NCI-H2196 (cell line): Measurements from ENCODE around the gene TPPP.
"Not testable (repeated sequence)": the region's sequence is repeated elsewhere in the genome, so short reads cannot be mapped to it uniquely, and the experiment has no call there.

Experiments used
- DNase-seq: peaks from one replicate; lab custom pipeline; 2025; ENCODE audit not compliant: unreplicated experiment; lab: John Stamatoyannopoulos, UW

Gene TPPP

DNA sequence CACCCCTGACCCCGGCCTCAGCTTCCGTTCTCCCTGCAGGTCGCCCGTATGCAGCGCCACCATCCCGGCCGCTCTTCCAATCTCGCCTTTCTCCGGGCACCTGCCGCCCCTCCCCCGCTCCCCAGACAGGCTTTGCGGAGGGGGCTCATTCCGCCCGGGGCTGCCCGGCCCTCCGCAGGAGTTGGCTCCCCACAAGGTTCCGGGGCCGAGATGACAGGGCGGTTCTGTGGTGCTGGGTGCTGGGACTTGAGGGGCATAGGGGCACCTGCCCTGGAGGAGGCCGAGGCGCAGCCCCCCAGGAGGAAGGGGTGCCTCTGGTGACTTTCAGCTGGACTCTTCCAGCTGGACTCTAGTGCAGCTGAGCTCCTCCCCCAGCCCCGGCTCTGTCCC is 885 bp upstream of the TPPP start:
- not testable (repeated sequence) for DNase-seq

DNA sequence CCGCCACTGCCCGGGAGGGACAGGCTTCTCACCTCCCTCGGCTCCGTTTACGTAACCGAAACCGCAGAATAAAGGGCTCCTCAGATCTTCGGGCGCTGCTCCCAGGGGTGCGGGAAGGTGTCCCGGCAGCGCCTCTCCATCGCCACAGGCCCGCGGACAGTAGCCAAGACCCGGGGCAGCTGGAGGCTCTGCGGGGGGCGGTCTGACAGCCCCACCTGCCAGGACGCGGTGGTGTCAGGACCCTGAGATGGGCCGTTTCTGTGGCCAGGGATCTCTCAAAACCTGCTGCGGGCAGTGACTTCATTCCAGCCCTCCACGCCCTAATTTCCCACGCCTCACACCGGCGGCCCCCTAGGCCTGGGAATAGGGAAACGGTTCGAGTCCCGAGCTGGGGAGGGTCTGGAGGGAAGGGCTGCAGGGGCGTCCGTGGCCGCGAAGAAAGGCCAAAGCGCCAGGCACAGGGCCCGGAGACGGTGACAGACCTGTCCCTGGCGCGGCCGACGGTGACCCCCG is 567 bp downstream of the TPPP start:
- DNase-seq, result not testable (repeated sequence)

DNA sequence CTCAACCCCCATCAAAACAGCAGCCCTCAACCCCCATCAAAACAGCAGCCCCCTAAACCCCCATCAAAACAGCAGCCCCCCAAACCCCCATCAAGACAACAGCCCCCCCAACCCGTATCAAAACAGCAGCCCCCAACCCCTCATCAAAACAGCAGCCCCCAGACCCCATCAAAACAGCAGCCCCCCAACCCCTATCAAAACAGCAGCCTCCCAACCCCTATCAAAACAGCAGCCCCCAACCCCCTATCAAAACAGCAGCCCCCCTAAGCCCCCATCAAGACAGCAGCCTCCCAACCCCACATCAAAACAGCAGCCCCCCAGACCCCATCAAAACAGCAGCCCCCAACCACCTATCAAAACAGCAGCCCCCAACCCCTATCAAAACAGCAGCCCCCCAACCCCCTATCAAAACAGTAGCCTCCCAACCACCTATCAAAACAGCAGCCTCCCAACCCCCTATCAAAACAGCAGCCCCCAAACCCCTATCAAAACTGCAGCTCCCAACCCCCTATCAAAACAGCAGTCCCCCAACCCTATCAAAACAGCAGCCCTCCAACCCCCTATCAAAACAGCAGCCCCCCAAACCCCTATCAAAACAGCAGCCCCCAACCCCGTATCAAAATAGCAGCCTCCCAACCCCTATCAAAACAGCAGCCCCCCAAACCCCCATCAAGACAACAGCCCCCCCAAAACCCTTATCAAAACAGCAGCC is 1.2 kb downstream of the TPPP start:
- no peak for DNase-seq

GRCh38 chr5:691049-691448 is 2.1 kb downstream of the TPPP start:
- not testable (repeated sequence) for DNase-seq

DNA sequence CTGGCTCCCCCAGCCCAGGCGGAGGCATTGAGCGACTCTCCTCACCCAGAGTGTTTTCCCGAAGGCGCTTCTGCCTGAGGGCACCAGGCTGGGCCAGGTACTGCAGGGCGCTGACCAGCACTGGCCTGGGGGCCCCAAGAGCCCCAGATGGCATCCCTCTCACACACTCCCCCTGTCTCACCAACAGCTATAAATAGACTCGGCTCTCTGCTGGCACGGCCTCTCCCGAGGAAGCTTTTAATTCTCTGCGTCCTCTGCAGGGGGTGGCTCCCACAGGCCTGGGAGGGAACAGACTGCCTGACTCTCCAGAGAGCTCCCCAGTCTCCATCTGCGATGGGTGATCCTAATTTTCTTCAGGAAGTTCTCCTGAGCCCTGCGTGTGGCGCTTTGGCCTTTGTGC is 2.9 kb downstream of the TPPP start:
- DNase-seq, result not testable (repeated sequence)

DNA sequence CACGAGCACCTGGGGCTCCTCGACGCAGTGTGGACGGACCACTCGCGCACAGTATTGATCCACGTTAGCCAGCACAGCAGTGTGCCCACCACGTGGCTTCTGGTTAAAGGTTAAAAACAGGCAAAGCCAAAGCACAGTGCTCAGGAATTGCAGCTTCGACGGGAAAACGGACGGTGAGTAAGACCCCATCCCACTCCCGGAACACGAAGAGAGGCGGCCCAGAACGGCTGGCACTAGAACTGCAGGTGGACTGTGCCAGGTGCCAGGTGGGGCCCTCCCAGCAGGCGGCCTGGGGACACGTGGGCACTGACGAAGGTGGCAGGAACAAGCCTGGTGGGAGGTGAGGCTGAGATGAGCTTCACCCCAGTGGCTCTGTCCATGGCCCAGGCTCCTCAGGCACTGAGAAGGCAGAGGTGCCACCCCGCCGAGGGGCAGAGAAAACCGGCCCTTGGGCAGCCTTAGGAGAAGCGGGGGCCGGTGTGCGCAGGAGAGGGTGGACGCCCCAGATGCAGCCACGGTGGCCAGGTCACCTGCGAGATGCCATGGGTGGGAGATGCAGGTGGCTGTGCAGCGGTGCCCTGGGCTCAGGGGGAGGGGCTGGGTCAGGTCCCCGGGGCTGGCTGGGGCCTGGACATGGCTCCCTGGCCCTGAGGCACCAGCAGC is 4.7 kb downstream of the TPPP start:
- DNase-seq, result not testable (repeated sequence)

GRCh38 chr5:686936-687335 is 6.2 kb downstream of the TPPP start:
- not testable (repeated sequence) for DNase-seq

- not testable (repeated sequence) for DNase-seq
These were observed 7.0 kb downstream of the TPPP start for GRCh38 chr5:686172-686523.

DNA sequence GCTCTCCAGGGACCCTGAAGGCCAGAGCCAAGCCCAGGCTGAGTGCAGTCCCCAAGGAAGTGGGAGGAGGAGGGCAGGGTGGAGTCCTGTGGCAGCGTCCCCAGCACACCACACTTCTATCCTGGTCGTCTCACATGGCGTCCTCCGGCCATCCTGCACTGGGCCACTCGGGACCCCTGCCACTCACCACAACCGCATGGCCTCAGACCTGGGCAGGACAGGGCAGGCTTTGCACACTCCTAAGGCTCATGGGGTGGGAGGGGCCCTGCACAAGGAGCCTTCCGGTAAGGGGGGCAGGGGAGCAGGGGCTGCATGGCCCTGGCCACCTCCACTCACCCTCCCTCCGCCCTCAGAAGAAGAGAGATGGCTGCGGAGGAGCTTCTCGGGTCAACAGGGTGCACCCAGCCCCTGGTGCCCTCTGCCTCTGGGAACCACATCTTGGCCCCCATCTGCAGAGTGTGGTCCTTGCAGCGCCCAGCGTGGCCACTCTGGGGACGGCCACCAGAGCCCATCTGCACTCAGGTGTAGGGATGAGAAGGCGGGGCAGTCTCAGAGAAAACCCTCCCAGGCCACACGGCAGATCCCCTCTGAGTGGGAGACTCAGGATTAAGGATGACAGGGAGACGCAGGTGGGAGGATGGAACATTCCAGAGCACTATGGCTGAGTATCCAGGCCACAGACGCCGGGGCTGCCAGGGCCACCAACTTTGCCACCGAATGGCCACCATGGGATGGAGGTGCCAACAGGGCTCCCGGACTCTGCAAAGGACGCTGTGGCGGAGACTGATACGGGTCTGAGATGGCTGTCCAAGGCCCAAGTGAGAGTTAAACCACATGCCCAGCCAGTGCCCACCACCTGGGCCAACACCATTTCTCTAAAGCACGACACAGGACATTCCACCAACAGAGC is 7.6 kb downstream of the TPPP start:
- no peak for DNase-seq

- DNase-seq, result no peak
These were observed 8.4 kb downstream of the TPPP start for GRCh38 chr5:684751-685216.

DNA sequence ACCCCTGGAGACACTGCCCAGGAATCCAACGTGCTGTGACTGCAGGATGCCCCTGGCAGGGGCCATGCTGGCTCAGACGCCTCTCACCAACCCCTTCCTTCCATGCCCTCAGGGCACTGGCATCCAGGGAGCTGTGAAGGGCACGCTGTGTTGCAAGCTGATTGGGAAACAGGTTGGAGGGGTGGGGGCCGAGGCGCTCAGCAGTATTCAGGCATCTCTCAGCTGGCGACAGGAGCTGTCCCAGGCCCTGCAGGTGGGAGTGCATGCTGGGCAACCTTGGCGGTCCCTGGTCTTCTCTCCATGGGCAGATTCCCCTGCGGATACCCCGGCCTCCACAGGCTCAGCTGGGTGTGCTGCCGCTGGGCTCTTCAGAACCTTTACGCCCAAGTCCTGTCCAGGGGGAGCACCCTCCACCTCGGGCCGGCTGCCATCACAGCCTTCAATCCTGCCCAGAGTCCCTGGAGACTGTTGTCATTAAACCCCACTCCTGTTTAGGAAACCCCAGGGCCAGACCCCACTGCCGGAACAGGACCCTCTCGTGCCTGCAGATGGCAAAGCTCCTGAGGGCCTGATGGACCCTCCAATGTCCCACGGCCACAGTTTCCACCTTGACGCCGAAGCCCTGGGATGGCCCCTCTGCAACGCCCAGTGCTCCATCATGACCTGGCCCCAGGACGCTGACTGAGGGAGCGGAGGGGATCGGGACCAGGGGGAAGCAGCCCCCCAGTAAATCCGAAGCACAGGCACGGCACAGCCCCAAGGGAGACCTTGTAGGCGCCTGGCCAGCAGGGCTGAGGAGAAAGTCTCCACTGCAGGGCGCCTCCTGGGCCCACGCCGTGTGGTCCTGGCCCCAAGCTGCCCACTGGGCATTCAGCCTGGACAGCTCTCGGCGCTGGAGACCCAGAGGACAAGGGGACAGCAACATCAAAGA is 9.3 kb downstream of the TPPP start:
- DNase-seq, result no peak

DNA sequence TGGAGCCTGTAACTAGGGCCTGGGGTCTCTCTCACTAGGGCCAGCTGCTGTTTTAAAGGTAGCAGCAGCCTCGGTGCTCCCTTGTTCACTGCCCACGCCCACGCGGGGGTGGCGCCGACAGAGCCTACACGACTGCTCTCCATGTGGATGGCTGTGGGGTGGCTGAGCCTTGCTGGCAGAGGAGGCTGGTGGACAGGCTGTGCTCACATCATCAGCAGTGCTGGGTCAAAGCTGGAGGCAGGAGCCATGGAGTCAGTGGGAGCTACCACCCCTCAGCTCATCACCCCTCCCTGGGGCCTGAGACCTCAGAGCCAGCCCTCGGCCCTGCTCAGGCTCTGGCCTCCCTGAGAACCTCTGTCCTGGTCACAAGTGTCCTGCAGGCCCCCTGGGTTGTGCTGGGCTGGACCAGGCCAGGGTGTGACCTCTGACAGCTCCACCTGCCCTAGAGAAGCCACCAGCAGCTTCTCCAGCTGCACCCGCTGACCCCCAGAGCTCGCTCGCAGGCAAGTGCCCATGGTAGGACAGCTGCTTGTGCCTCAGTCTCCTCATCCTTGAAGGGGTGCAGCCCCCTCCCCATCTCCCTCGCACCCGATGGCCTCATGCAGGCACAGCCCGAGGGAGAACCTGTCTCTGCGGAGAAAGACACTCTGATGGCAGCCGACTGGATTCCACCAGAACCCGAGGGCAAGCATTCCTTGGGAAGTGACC is 10.3 kb downstream of the TPPP start:
- not testable (repeated sequence) for DNase-seq

DNA sequence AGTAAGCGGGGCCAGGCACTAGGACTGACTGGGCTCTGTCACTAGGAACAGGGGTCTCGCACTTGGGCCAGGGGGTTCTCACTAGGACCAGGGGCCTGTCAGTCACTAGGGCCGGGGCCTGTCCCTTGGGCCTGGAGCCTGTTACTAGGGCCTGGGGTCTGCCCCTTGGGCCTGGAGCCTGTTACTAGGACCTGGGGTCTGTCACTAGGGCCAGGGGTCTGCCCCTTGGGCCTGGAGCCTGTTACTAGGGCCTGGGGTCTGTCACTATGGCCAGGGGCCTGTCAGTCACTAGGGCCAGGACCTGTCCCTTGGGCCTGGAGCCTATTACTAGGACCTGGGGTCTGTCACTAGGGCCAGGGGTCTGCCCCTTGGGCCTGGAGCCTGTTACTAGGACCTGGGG is 10.9 kb downstream of the TPPP start:
- not testable (repeated sequence) for DNase-seq

- DNase-seq, result not testable (repeated sequence)
These were observed 11.6 kb downstream of the TPPP start for GRCh38 chr5:681317-682191.

DNA sequence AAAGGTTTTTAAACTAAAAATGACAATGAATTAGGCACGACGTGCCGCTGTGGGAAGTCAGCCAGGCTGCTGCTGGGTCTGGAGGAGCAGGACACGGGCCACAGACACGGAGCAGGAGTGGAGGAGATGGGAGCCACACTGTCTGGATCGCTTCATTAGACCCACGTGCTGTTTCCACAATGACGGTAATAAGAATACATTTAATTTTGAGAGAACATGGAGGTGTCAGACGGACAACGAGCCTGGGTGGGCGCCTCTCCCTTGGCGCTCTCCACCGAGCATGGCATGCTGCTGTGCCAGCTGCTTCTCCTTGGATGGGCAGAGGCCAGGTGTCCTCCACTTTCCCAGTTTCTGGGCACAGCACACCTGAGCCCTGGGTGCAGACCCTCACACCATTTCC is 12.3 kb downstream of the TPPP start:
- DNase-seq, result not testable (repeated sequence)

DNA sequence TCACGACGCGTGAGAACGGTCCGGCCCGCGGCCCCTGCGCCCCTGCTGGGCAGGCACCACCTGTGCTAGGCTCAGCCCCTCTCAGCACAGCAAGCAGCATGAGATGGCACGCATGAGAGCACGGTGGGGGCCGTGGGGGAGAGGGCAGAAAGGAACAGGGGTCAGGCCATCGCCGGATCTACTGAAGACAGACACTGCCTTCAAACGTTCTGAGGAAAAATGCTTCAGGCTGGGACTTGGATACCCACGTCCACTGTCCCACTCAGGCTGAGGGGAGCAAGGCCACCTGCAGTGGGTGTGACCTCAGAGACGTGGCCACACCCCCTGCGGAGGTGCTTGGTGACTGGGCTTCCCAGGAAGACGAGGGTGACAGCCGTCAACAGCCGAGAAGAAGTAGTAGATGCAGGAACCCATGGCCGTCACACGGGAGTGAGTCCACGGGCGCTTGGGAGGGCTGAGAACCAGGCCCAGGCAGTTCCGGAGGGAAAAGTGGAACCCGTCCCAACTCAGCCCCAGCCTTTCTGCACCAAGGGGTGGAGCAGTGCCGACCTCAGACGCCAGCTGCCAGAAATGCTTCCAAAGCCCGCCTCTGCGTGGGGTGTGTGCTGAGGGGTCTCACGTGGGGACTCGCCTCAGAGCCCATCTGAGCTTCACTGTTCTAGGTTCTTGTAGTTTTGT is 12.9 kb downstream of the TPPP start:
- DNase-seq, result not testable (repeated sequence)

DNA sequence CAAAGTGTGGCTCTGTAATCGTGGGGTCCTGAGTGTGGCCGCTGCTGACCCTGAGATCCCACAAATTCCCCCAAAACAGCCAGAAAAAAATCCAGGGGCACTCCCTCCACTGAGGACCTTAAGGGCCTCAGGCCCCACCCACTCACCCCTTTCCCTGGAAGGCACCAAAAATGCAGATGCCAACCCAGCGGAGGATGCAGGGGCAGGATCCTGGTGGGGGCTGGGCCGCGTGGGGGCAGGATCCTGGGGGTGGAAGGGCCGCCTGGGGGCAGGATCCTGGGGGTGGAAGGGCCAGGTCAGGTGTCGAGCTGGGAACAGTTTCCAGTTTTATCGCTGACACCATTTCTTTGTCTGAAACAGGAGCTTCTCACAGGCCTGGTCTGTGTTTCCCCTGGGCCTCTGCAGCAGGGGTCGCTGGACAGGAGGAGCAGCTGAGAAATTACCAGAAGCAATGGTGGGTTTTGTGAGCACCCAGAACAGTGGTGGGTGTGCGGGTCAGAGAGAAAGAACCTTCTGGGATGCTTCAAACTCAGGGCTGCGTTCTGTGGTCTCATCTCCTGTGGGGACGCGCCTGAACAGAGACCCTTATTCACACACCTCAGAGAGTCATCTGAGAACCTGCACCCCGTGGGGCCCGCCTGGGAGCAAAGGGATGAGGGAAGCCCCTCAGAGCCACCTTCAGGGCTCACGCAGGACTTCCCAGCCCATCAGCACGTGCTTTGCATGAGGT is 13.8 kb downstream of the TPPP start:
- DNase-seq, result not testable (repeated sequence)
